HG03378 (cell line): Measurements from ENCODE around the gene COL16A1.

Source experiments
- ATAC-seq: cut with Tn5 transposase; IDR thresholded peaks from one replicate; pipeline ENCODE4 v1.9.1; 2021; ENCODE audit warnings: mild to moderate bottlenecking, moderate library complexity; ENCODE audit not compliant: unreplicated experiment

The COL16A1 gene

DNA sequence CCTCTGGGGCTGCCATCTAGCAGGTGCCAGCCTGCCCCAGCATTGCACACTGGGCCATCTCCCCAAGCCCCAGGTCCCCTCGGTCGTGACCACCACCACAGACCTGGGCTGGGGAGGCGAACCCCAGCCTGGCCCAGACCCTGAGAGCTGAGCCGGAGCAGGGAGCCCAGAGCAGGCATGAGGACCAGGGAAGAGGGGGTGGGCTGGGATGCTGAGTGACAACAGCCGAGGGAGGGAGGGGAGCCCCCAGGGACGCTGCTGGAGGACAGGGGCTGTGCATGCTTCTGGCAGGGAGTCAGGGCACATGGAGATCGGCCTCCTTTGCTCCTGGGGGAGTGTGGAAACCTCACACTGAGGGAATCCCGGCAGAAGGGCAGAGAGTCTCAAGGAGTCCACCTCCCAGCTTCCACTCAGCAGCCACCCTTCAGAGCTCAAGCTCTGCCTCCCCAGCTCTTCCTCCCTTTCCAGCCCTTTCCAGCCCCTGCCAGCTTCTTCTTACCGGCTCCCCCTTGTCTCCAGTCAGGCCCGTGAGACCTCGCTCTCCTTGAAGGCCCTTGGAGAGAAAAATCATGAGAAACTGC lies 35.4 kb downstream of the COL16A1 start:
- ATAC-seq, result no peak

DNA sequence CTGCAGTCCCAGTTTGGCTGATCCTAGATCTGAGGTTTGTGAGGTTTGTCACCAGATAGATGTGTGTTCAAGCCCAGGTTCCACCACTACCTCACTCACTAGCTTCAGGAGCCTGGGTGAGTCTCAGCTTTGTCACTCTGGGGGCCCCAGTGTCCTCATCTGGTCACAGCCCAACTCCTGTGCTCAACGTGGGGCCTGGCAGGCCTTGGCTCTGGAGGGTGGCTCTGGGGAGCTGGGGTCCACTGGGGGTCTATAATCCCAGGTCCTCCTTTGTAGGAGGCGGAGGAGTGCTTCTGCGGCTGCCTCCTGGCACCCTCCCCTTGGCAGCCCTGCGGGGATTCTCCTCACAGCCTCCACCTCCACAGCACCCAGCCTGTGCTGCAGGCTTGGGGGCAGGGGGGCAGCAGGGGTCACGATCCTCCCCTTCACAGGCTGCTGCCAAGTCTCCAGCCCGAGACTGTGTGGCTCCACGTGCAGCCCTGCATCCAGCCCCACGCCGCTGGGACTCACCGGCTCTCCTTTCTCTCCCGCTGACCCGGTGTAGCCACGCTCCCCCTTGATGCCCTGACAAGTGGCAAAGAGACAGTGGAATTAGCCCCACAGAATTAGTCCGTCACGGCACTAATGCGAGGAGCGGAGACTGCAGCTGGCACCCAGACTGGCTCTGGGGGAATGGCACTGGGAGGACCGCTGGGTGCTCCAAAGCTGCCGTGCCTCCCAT lies 36.6 kb downstream of the COL16A1 start:
- no peak for ATAC-seq

DNA sequence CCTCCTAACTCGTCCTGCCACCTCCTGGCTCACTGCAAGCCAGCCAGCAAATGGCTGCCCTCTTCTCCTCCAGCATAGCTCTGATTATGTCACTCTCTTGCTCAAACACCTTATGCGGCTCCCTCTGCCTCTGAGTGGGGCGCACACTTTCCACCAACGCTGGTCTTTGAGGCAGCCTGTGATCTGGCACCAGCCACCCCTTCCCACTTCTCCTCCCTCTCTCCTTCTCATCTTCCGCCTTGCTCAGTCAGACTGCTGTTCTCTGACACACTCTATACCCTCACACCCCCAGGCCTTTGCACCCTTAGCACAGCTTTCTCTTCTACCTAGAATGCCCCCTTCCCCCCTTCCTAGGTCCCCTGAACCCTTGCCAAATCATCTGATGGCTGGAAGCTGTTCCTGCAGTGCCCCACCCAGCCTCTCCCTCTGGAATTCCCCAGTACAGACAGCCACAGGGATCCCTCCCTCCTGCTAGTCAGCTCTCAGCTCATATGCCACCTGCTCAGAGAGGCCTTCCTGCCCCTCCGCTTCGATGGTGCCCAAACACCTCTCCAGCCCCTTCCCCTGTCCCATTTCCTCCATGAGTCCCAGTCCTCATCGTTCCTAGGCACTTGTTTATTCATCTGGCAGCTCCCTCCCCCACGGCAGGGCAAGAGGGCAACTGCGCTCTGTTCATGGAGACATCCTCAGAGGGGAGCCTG lies 37.4 kb downstream of the COL16A1 start:
- no peak for ATAC-seq

DNA sequence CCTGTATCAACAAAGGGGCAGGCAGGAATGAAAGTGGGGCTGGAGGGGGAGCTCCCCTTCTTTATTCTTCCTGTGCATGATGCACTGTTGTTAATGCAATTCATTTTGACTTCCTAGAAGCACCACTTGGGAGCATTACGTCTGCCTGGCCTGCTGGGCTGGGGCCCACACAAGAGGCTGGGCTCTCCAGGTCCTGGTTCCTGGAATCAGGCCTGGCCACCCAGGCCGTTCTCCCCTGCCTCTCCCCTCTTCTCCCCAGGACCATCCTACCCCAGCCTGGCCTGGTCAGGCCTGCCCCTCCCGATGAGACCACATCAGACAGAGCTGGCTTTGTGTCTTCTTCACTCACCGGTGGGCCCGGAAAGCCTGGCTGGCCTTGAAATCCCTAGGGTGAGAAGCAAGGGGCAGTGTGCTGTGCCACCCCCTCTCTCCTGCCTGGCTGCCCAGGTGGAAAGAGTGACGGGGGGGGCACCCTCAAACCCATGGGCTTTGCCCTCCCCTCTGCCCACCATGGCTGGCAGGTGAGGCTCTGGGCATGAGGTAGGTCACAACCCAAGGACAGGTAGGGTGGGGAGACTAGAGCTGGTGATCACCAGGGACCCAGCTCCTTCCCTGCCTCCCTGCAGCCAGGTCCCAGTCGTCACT lies 38.5 kb downstream of the COL16A1 start:
- ATAC-seq, result no peak

DNA sequence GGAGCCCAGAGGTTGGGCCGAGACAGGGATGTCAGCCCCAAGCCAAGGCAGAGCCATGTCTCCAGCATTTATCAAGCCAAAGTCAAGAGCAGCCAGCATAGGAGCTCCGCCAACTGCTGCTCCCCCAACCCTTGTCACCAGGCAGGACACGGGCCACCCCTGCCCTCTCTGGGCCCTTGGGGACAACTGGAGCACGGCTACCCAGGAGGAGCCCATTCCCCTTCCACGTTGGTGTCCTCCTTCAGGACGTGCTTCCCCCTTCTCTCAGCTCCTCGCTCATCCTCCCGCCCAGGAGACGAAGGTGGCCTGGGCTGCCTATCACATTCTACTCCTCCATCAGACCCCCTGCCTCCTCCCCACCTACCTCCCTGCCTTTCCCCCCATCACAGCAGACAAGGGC lies 39.3 kb downstream of the COL16A1 start:
- ATAC-seq, result no peak

DNA sequence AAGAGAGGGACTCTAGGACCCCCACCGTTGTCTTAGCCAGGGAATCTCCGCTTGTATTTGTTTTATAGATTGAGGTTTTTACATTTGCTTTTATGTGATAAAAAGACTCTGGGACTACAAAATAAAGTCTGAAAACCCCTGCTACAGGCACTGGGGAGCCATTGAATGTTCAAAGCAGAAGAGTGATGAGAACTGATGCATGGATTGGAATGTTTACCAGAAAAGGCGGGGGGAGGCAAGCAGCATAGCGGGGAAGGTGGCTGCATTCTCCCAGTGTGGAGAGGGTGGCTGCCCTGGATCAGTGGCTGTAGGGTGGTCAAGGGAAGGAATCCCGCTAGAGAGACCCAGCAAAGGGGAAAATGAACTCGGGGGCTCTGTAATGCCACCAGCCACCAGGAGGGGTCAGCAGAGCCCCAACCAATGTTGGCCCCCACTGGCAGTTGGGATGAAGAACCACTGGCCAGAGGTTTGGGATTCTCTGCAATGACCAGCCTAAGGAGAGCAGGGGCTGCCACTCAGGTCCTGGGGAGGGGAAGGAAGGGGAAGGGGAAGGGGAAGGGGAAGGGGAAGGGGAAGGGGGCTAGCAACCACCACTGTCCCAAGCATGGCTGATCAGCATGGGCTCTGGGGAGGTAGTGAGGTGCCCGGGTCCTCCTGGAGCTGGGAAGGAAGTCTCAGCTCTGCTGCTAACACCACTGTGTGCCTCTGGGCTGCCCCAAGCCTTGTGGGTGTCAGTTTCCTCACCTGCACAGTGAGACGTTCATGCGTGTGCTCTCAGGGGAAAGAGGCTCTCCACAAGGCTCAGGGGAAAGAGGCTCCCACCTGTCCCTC lies 40.0 kb downstream of the COL16A1 start:
- no peak for ATAC-seq

DNA sequence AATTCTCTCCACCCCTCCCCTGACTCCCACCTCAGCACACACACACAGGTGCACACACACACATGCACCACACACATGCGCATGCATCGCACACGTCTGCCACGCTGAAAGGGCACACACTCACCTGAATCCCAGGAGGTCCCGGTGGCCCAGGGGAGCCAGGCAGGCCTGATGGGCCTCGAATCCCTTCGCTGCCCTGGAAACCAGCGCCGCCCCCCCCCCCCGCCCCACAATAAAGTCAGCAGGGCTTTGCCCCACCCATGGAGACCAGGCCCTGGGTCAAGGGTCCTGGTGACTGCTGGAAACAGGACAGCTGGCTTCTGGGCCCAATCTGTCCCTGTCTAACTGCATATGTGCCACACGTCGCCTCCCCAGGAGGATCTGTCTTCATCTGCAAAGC lies 41.4 kb downstream of the COL16A1 start:
- ATAC-seq, result no peak

DNA sequence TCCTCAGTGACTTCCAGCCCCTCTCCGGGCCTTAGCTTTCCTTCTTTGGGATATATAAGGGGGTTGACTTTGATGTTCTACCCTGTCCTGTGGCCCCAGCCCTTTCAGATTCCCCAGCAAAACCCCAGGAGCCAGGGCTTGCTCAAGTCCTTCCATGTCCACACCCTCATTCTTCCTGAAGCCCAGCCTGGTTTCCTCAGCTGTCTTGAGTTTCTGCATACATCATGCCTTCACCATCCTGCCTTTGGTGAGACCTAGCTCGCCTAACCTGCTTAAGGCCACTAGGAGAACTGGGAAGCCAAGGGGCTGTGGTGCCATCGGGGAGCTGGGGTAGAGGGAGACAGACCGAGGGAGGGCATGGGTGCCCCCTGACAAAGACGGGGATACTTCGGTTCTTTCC lies 42.0 kb downstream of the COL16A1 start:
- ATAC-seq, result no peak

DNA sequence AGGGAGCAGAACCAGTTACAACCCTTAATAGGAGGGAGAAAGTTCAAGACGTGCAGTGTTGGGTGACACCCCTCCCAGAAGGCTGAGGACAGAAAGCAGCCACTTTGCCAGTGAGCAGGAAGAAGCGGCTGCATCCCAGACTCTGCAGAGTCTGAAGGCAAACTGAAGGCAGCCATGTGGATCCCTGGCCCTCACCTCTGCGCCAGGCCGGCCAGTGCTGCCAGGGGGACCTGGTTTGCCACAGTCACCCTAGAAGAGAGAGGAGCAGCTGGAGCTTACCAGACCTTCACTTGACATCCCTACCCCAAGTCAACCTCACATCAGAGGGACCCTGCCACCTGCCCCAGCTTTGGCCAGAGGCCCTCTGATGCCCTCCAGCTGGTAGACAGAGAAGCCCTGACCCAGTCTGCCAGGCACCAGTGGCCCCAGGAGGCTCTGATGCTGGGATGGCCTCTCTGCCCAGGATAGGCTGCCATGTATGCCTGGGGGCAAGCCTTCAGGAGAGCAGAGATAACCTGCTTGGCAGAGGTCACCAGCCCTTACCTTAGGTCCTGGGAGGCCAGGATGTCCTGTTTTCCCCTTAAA lies 42.9 kb downstream of the COL16A1 start:
- no peak for ATAC-seq

DNA sequence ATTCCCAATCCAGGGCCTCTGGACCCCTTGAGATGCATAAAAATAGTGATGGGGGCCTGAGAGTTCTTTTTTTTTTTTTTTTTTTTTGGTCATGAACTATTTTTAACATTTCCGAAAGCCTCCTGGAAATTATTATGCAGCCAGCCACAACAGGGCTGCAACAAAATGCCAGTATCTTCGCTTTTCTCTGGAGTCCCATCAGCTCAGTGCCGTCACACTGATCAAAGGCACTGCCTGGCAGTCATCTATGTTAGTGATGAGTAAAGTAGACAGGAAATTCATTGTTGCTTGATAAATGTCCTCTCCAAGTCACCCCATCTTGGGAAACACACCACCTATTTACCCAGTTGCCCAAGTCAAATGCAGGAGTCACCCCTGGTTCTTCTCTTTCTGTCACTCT lies 43.9 kb downstream of the COL16A1 start:
- ATAC-seq, result no peak

DNA sequence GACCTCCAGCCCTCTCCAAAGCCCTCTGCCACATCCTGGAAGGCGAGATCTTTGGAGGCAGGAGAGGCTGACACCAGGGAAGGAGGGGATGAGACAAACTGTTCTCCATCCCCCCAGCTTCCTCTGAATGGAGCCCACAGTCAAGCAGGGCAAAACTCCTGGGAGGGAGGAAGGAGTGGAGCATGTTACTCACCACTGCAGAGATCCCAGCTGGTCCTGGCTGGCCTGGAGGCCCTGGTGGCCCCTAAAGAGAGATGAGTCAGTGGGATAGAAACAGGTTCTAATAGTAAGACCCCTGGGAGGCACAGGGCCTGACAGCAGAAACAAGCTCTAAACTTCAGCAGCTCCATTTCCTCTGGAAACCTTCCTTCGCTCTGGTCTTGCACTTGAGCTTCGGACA lies 45.1 kb downstream of the COL16A1 start:
- no peak for ATAC-seq

DNA sequence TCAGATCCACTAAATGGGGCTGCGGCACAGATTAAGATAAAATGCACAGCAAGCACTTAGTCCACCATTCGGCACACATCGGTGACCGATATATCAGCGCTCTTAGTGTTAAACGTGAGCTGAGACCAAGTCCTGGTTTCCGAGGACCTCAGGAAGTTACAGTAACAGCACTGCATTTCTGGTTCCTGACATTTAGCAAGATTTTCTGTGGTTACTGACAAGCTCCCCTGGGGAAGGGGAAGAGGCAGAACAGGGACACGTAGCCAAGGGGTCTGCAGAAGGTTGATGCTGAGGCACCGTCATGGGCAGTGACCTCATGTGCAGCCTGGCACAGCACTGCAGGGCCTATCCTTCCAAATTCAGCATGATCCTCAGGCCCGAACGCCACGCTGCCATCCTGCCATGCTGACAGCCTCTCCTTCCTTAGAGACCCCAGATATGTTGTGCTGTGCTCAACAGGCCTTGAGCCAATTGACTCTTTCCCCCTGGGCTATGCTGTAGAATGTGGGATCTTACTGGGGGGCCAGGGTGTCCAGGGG lies 45.8 kb downstream of the COL16A1 start:
- ATAC-seq, result no peak

DNA sequence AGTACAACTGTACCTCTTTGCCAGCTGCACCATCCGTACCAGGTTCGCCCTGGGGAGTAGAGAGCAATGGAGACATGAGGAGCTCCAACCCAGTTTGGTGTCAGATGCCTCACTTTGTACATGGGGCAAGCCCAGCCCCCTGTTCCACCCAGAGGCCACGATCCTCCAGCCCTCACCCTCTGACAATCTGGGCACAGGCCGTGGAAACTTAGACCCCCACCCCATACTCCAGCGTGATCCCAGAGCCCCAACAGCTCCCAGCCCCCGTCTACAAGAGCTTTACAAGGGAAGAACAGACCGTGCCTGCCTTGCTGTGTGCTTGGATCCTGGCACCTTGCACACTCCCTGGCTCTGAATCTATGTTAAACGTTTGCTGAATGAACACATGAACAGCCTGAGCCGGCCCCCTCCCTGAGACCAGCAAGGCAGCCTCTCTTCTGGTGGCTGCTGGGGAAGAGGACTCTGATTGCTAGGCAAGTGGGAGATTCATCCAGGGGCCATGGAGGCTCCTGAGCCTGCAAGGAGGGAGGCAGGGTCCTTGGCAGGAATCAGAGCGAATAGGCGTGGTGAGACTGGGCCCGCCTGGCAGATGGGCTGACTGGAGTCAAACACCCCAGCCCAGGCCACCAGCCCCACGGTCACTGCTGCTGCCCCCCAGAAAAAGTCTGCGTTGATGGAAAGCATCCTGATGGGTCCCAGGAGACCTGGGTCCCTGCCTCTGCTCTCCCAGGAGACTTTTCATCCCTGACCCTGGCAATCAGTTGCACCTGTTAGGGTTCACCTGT lies 46.6 kb downstream of the COL16A1 start:
- ATAC-seq, result no peak

DNA sequence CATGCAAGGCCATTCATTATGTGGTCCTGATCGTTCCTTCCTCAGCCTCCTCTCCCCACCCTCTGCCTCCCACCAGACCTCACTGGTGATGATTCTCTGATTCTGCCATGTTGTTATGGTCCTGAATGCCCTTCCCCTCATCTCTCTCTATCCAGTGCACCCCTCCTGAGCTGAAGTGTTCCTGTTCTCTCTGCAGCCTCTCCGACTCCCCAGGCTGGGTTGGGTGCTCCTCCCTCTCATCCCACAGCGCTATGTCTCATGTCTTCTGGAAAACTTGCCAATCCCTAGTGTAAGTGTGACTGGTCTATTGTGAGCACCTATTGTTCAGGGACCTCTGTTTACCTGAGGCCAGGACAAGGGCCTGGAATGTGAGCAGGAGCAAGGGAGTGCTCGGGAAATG lies 48.1 kb downstream of the COL16A1 start:
- no peak for ATAC-seq

DNA sequence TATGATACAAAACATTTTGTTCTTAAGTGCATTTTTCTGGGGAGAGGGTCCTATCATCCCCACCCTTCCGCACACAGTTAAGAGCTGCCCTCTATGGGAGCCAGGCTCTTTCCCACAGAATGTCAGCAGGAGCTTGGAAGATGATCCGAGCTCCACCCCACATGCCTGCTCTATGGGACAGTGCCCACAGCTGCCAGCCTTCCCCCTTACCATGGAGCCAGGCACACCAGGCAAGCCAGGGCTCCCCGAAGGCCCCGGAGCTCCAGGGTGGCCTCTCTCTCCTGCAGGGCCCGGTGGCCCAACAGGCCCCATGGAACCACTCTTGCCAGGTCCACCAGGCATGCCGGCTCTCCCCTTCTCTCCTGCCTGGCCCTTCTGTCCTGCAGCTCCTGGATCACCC lies 48.7 kb downstream of the COL16A1 start:
- no peak for ATAC-seq

DNA sequence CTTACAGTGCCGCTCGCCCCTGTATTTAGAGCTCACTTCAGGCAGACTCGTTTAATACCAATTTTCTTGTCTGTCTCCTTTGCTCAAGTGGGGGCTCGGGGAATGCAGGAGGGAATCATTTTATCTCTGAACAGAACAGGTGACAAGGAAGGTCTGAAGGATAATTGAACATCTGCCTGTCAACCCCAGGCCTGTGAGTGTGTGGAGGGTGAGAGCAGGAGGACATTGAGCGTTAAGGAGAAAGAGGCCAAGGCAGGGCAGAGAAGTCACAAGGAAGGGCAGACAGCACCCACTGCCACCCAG lies 49.4 kb downstream of the COL16A1 start:
- ATAC-seq, result no peak

DNA sequence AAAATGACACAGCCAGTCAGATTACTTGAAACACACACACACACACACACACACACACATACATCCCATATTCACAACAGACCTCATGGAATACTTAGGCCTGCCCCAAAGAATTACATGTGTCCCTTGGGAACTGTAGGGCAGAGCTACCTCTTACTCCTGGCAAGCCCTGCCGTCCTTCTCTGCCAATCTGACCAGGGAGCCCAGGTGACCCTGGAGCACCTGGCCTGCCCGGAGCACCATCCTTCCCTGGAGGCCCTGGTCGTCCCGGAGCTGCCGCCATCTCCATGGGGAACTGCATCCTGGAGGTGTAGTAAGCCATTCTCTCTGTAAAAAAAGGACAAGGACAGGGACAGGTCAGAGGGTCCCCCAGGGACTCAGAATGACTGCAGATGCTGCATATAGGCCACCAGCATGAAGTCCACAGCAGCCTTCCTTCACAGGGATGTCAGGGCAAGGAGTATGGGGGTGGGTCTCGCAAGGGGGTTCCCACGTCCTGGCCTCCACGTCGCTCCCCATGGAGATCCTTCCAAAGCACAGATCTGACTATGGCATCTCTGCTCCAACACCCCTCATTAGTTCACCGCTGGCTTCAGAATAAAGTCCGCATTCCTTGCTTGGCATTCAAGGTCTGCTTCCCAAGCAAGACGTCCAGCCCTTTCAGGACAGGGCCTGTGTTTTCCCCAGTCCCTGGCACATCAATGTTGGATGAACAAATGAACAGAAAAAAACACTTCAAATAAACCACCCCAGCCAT lies 49.9 kb downstream of the COL16A1 start:
- ATAC-seq, result no peak

DNA sequence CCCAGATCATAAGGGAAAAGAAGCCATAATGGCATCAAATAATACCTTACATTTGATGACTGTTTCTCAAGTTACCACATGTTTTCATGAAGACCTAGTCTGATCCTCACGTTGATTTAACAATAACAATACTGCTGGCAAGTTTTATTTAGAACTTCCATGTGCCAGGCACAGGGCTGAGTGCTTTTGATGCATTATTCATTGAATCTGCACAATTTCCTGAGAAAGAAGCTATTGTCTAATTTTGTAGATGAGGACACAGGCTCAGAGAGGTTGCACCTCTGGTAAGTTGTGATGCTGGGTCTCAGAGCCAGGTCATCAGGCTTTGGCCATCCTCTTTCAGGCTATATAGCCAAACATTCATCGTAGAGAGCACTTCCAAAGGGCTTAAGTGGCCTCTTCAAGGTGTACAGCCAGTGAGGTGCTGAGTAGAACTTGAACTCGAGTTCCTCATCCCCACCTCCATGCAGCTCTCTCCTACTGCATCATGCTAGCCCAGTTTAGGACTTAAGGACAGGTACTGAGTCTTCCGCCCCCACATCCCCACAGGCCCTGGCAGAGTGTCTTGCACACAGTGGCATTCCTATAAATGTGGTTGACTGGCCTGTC lies 50.8 kb downstream of the COL16A1 start:
- no peak for ATAC-seq

DNA sequence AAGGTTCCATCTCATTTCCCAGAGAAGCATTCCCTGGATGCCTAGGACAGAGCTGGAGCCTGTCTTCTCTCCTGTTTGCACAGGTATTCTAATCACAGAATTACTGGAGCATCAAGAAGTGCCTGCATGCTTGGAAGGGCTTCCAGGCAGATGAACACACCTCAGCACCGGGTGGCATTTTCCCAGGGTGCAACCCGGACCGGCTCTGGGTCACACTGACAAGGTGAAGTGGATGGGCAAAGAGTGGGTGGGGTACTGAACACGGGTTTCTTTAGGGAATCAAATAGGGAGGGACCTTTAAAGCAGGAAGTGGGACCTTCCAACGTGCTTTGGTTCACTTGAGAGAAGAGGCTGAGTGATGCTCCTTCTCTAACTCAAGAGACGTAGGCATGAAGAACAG lies 52.1 kb downstream of the COL16A1 start:
- no peak for ATAC-seq
